ENCODE measurements around the gene BACH2.
A peak's percentile ranks its signal among the peaks of the same experiment; 100 is the strongest.
"Not testable (repeated sequence)": the region's sequence is repeated elsewhere in the genome, so short reads cannot be mapped to it uniquely, and the experiment has no call there.

BACH2 gene

DNA sequence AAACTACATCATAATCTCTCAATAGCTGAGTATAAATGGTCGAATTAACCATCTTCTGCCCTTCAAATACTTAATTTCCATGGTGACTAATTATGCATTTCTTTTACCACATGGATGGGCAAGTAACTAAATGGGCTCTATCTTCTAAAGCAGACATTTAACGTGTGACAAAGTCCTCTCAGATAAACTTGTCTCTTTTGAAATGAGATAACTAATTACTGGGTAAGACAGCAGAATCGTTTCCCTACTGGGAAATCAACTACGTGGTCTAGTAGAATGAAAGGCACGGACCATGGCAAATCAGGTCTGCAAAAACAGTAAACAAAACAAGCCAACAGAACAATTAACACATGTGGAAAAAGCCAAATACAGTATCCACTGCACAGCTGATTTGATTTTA is 137.7 kb downstream of the BACH2 start:
- DNase-seq (ENCODE audit: low spot score) (no peak), FAIRE-seq (no peak)

GRCh38 chr6:90157441-90157840 is 139.2 kb downstream of the BACH2 start:
- DNase-seq (ENCODE audit: low spot score): no peak
- FAIRE-seq: no peak

- DNase-seq (ENCODE audit: low spot score): no peak
- no peak for FAIRE-seq
These were observed 139.8 kb downstream of the BACH2 start for GRCh38 chr6:90156861-90157260.

GRCh38 chr6:90154755-90155470 is 141.7 kb downstream of the BACH2 start:
- FAIRE-seq: no peak

DNA sequence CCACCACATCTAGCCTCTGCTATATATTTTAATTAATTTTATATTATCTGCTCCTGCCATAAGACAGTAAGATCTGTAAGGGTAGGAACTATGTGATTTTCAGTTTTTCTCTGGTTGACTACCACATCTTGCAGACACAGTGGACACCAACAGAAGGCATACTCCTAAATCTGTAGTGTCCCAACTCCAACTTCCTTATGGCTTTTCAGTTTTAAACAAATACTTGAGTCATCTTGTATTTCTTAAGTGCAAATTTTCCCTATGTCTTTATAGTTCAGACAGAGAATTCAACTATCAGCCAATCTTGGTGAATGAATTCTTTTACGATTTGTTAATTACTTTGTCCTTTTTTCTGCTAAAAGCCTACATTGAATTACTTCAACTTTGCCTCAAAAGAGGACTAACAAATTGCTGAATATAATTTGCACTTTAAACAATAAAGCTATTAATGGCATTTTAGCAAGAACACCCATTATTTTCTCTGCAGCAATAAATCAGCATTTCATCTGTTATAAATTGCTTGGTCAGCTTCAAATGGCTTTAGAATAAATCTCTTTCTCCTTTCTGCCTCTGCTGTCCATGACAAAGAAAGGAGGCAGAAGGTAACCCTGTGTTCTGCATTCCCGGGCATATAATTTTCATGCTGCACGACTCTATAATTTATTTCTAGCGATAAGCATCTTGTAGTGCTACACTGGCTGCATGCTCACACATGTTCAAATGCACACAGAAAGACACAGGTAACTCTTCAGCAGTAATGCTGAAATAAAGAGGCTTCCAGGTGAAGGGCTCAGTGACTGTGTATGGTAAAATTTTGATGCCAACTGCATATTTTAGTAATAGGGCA is 144.8 kb downstream of the BACH2 start:
- FAIRE-seq: no peak
- DNase-seq (ENCODE audit: low spot score): no peak

More at GRCh38 chr6:90154755-90155470, 141.7 kb downstream of the BACH2 start:
- DNase-seq (ENCODE audit: low spot score): no peak

DNA sequence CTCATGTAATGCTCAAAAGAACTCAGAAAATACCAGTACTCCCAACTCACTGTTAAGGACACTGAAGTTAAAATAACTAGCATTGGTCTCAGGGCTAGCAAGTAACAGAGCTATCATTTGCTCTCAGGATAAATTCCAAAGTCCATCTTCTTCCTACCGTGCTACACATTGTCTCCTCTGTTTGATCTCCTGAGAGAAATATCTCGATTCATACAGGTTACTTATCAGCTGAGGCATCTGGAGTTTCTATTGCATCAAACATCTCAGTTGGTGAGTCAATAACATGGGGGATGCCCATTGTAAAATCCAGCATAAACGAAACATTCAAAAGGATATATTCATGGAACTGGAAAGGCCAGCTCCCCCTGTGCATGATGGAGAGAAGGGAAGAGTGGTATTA is 147.4 kb downstream of the BACH2 start:
- FAIRE-seq: no peak

GRCh38 chr6:90148867-90149266 is 147.8 kb downstream of the BACH2 start:
- DNase-seq (ENCODE audit: low spot score): no peak
- no peak for FAIRE-seq

More for the DNA sequence above, 147.4 kb downstream of the BACH2 start:
- DNase-seq (ENCODE audit: low spot score): no peak

- FAIRE-seq (no peak), DNase-seq (ENCODE audit: low spot score) (no peak)
These were observed 149.6 kb downstream of the BACH2 start for GRCh38 chr6:90146921-90147649.

- FAIRE-seq (no peak), DNase-seq (ENCODE audit: low spot score) (no peak)
These were observed 150.6 kb downstream of the BACH2 start for GRCh38 chr6:90146024-90146423.

- DNase-seq (ENCODE audit: low spot score) (no peak), FAIRE-seq (no peak)
These were observed 151.6 kb downstream of the BACH2 start for GRCh38 chr6:90144928-90145555.

- FAIRE-seq (no peak), DNase-seq (ENCODE audit: low spot score) (no peak)
These were observed 152.2 kb downstream of the BACH2 start for GRCh38 chr6:90144396-90144795.

- no peak for FAIRE-seq
These were observed 156.0 kb downstream of the BACH2 start for GRCh38 chr6:90140683-90141082.

DNA sequence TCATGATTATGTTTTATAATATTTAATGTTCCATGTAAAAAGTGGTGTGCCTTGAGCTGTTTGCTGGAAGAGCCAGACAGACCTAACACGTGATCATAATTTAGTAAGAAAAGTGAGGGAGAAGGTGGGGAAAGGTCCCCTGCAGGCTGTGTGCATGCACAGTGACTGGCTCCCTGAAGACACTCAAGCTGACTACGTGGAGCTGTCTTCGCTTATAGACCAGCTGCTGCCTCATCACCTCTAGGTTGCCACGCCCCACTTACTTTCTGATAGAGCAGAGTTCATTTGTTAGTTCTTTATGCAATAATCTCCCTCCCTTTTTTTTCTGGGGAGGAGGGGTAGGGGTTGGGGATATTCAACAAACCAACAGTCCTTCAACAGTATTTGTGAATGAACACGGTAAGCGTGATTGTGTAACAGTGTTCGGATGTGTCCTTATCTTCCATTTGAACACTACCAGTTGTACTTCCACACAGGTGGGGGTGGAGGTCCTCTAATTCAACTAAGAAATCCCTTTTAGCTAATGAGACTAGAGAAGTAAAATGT is 157.3 kb downstream of the BACH2 start:
- DNase-seq (ENCODE audit: low spot score) (no peak), FAIRE-seq (no peak)

More at GRCh38 chr6:90140683-90141082, 156.0 kb downstream of the BACH2 start:
- no peak for DNase-seq (ENCODE audit: low spot score)

DNA sequence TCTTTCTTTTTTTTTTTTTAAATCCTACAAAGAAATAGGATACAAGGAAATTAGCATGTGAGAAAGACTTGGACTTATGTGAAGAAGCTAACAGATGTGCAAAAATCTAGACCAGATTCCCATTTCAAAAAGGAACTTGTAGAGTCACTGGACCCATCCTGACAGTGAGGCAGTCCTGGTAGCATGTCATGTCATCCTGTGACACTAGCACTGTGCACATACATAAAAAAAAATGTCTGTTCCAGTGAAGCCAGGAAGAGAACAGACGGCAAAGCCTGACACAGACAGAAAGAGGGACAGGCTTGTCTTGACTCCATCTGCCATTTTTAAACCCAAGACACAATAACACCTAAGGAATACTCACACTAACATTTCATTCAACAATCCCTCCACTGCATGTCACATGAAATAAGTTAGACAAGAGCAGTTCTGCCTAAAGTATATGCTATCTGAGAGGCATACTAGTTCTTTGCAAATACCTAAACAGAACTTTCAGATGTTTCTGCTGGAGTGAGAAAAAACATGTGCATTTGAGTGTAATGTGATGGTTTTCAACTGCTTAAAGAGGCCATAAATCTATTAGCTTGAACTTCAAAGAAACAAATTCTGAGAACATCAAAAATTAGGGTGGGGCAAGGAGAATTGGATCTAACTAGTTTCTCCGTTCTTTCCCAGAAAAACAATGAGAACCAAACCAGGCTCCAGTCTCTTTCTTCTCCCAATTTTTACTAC is 159.6 kb downstream of the BACH2 start:
- FAIRE-seq: no peak
- DNase-seq (ENCODE audit: low spot score): no peak

GRCh38 chr6:90136176-90136575 is 160.5 kb downstream of the BACH2 start:
- no peak for FAIRE-seq
- DNase-seq (ENCODE audit: low spot score): no peak

GRCh38 chr6:90135667-90136066 is 161.0 kb downstream of the BACH2 start:
- FAIRE-seq (no peak), DNase-seq (ENCODE audit: low spot score) (peak; percentile 54)

DNA sequence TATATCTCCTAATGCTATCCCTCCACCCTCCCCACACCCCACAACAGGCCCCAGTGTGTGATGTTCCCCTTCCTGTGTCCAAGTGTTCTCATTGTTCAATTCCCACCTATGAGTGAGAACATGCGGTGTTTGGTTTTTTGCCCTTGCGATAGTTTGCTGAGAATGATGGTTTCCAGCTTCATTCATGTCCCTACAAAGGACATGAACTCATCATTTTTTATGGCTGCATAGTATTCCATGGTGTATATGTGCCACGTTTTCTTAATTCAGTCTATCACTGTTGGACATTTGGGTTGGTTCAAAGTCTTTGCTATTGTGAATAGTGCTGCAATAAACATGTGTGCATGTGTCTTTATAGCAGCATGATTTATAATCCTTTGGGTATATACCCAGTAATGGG is 163.0 kb downstream of the BACH2 start:
- DNase-seq (ENCODE audit: low spot score); FAIRE-seq: not testable (repeated sequence)

- no peak for DNase-seq (ENCODE audit: low spot score)
- no peak for FAIRE-seq
These were observed 164.8 kb downstream of the BACH2 start for GRCh38 chr6:90131614-90132423.

DNA sequence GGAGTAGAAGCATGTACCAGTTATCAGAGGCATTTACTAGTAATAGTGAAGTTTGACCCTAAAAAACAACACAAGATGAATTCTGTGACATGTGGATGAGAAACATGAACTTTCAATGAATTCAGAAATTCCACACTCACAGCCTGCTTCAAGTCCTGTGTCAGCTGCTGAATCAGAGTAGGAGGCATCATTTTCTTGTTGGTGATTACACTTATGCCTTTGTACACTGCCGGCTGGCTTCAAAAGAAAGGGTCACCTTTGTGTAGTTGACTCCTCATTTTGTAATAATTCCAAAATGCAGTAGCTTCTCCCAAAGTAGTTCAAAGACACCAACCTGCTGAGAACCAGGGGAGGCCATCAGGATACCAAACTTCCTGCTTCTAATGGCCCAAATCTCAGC is 165.5 kb downstream of the BACH2 start:
- DNase-seq (ENCODE audit: low spot score) (no peak), FAIRE-seq (no peak)

DNA sequence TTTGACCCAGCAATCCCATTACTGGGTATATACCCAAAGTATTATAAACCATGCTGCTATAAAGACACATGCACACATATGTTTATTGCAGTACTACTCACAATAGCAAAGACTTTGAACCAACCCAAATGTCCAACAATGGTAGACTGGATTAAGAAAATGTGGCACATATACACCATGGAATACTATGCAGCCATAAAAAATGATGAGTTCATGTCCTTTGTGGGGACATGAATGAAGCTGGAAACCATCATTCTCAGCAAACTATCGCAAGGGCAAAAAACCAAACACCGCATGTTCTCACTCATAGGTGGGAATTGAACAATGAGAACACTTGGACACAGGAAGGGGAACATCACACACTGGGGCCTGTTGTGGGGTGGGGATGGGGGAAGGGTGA is 168.0 kb downstream of the BACH2 start:
- DNase-seq (ENCODE audit: low spot score); FAIRE-seq: not testable (repeated sequence)
